OCI-LY3 (cell line): ENCODE results near the gene CDH4.

Source experiments
- H2AFZ ChIP-seq: fragments of 200-600, 300-600 bp; shearing (Covaris generic); 2 replicates; pipeline ENCODE4 v1.6.0; 2014; ENCODE audit warnings: antibody characterized with exemption, low read depth, low read length
- H3K27ac ChIP-seq: fragments of 200-600, 300-600 bp; sonication (generic); 2 replicates; pipeline ENCODE4 v1.5.1; 2014; ENCODE audit warnings: mild to moderate bottlenecking, low read length, moderate library complexity, mixed read lengths
- H3K27me3 ChIP-seq: fragments of 200-600, 300-600 bp; sonication (generic); 2 replicates; pipeline ENCODE4 v1.6.1; 2014; ENCODE audit warnings: low read depth, low read length, mixed read lengths
- H3K36me3 ChIP-seq: fragments of 200-600, 300-600 bp; sonication (generic); replicated peaks from 2 replicates; pipeline ENCODE3; 2014; ENCODE audit warnings: low read depth, low read length, mixed read lengths
- H3K4me1 ChIP-seq: fragments of 300-600, 200-600 bp; sonication (generic); 2 replicates; pipeline ENCODE4 v1.6.1; 2014; ENCODE audit warnings: low read length, mixed read lengths
- H3K4me2 ChIP-seq: fragments of 200-600, 300-600 bp; sonication (generic); 2 replicates; pipeline ENCODE4 v1.6.1; 2014; ENCODE audit warnings: low read length, mixed read lengths
- H3K4me3 ChIP-seq: fragments of 300-600, 200-600 bp; sonication (generic); 2 replicates; pipeline ENCODE4 v1.5.1; 2014; ENCODE audit warnings: antibody characterized with exemption, mild to moderate bottlenecking, low read length, moderate library complexity
- H3K79me2 ChIP-seq: fragments of 300-600, 200-600 bp; shearing (Covaris generic); 2 replicates; pipeline ENCODE4 v1.6.1; 2014; ENCODE audit warnings: mild to moderate bottlenecking, low read length, mixed read lengths
- H3K9ac ChIP-seq: fragments of 300-600, 200-600 bp; shearing (Covaris generic); 2 replicates; pipeline ENCODE4 v1.6.0; 2014; ENCODE audit warnings: mild to moderate bottlenecking, low read length, moderate library complexity
- H3K9me3 ChIP-seq: fragments of 200-600, 300-600 bp; shearing (Covaris generic); 2 replicates; pipeline ENCODE4 v1.6.1; 2014; ENCODE audit warnings: low read length, mixed read lengths; ENCODE audit not compliant: insufficient read depth
- H4K20me1 ChIP-seq: fragments of 200-600, 300-600 bp; sonication (generic); 2 replicates; pipeline ENCODE4 v1.6.1; 2016; ENCODE audit warnings: low read length, mixed read lengths; ENCODE audit not compliant: insufficient read depth
- CTCF ChIP-seq: fragments of 200-600, 300-600 bp; sonication (generic); IDR thresholded peaks from 2 replicates; pipeline ENCODE4 v1.5.1; 2014; ENCODE audit warnings: antibody characterized with exemption, low read length, low read depth
- EZH2phosphoT487 ChIP-seq: fragments of 200-600 bp; shearing (Covaris generic); IDR thresholded peaks from 2 replicates; pipeline ENCODE4 v1.6.1; 2018; ENCODE audit warnings: antibody characterized with exemption, mixed run types, low read depth

CDH4 gene

GRCh38 chr20:61291166-61291829, 39.2 kb downstream of the CDH4 start:
- TF ChIP-seq CTCF (no peak), EZH2phosphoT487 (no peak)
- Histone ChIP-seq H3K79me2 (no peaks in the 10 kb centered on the region), H4K20me1 (no peaks in the 10 kb centered on the region), H2AFZ (no peak overlapping the region), H3K9me3 (no peaks in the 10 kb centered on the region; the same call in 1 of the 2 replicates), H3K9ac (no peak overlapping the region), H3K4me3 (no peak overlapping the region), H3K4me2 (no peak overlapping the region), H3K27ac (no peak overlapping the region), H3K4me1 (no peaks in the 10 kb centered on the region), H3K36me3 (no peaks in the 10 kb centered on the region), H3K27me3 (no peaks in the 10 kb centered on the region)

DNA sequence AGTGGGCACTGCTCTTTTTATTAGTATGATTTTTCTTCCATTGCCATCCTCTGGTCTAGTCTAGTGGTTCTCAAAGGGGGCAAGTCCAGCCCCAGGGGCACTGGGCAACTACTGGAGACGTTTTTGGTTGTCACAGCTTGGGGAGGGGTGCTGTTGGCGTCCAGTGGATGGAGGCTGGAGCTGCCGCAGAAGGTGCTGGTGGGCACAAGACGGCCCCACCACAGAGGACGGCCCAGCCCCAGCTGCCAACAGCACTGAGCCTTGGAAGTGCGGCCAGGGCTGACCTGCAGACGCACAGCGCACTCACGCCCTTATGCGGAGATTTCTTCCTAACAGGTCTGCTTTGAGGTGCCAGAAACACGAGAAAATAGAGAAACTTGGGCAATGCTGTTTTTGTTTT, 40.3 kb downstream of the CDH4 start:
- H3K27me3 ChIP-seq = no peaks in the 10 kb centered on the region
- no peaks in the 10 kb centered on the region; the same call in 1 of the 2 replicates for H3K9me3 ChIP-seq
- H3K4me1 ChIP-seq = no peaks in the 10 kb centered on the region
- H2AFZ ChIP-seq = no peak overlapping the region
- no peak overlapping the region for H3K4me2 ChIP-seq
- H3K9ac ChIP-seq = no peak overlapping the region
- TF ChIP-seq EZH2phosphoT487 = no peak
- TF ChIP-seq CTCF = no peak
- no peaks in the 10 kb centered on the region for H3K79me2 ChIP-seq
- no peaks in the 10 kb centered on the region for H4K20me1 ChIP-seq
- H3K4me3 ChIP-seq = no peak overlapping the region
- H3K36me3 ChIP-seq = no peaks in the 10 kb centered on the region
- no peak overlapping the region for H3K27ac ChIP-seq

GRCh38 chr20:61292821-61293612, 41.0 kb downstream of the CDH4 start:
- Histone ChIP-seq H3K4me3 (no peak overlapping the region), H3K79me2 (no peaks in the 10 kb centered on the region), H3K4me1 (no peaks in the 10 kb centered on the region), H3K9ac (no peak overlapping the region), H3K9me3 (no peaks in the 10 kb centered on the region; the same call in 1 of the 2 replicates), H4K20me1 (no peaks in the 10 kb centered on the region), H3K27ac (no peak overlapping the region), H3K36me3 (no peaks in the 10 kb centered on the region), H3K27me3 (no peaks in the 10 kb centered on the region), H3K4me2 (no peak overlapping the region), H2AFZ (no peak overlapping the region)
- no peak for TF ChIP-seq CTCF
- no peak for TF ChIP-seq EZH2phosphoT487

GRCh38 chr20:61293951-61294350, 41.9 kb downstream of the CDH4 start:
- H3K27me3 ChIP-seq = no peaks in the 10 kb centered on the region
- TF ChIP-seq CTCF = no peak
- no peak for TF ChIP-seq EZH2phosphoT487
- no peaks in the 10 kb centered on the region for H3K79me2 ChIP-seq
- no peaks in the 10 kb centered on the region for H4K20me1 ChIP-seq
- no peaks in the 10 kb centered on the region for H3K4me1 ChIP-seq
- H3K4me3 ChIP-seq = no peak overlapping the region
- H3K9me3 ChIP-seq = no peaks in the 10 kb centered on the region; the same call in 1 of the 2 replicates
- no peaks in the 10 kb centered on the region for H3K36me3 ChIP-seq
- H3K9ac ChIP-seq = no peak overlapping the region
- no peak overlapping the region for H3K27ac ChIP-seq
- no peak overlapping the region for H2AFZ ChIP-seq
- no peak overlapping the region for H3K4me2 ChIP-seq
